Natural killer cell (primary cell): ENCODE measurements around the gene TMEM203. TPM values are rescaled to one million over a fixed set of nuclear protein-coding genes. Genes with fewer than 3 reads are reported as not detected.

Experiments used
- ATAC-seq, 3 donors: fragments of 150-1000 bp in 2 of 3; fragments of 200-7000 bp in 1 of 3; cut with Tn5 transposase; 1 replicate in 1 of 3; 2 replicates in 2 of 3; pipeline ENCODE4 v1.10.0; 2021; ENCODE audit warnings: mild to moderate bottlenecking in 2 of 3, moderate library complexity in 2 of 3
- DNase-seq, 2 donors: peaks; one replicate each; pipeline versions ENCODE4 v3.0.0 to v3.0.0-alpha.2; 2013 to 2021; ENCODE audit warnings: mixed read lengths in 1 of 2
- H3K27ac ChIP-seq: one replicate; pipeline ENCODE4 v1.5.1; 2013; ENCODE audit warnings: mild to moderate bottlenecking, low read length
- H3K27me3 ChIP-seq: one replicate; pipeline ENCODE4 v1.6.1; 2013; ENCODE audit warnings: low read length; ENCODE audit not compliant: control insufficient read depth, insufficient read depth
- H3K36me3 ChIP-seq: one replicate; pipeline ENCODE4 v1.6.1; 2013; ENCODE audit warnings: low read length; ENCODE audit not compliant: control insufficient read depth, insufficient read depth
- H3K4me1 ChIP-seq: one replicate; pipeline ENCODE4 v1.6.1; 2013; ENCODE audit warnings: low read length; ENCODE audit not compliant: control insufficient read depth, insufficient read depth
- H3K4me3 ChIP-seq: one replicate; pipeline ENCODE4 v1.5.1; 2013; ENCODE audit warnings: low read length
- H3K9me3 ChIP-seq: one replicate; pipeline ENCODE4 v1.6.1; 2013; ENCODE audit warnings: low read length; ENCODE audit not compliant: control insufficient read depth, insufficient read depth
- H3K27ac Mint-ChIP-seq, 2 donors: one replicate each; pipeline ENCODE4 v1.8.0; 2022; ENCODE audit warnings: mild to moderate bottlenecking in 2 of 2, mixed read lengths in 2 of 2, moderate library complexity in 1 of 2
- H3K27me3 Mint-ChIP-seq, 2 donors: one replicate each; pipeline ENCODE4 v1.8.0; 2022; ENCODE audit warnings: low read depth in 2 of 2, mixed read lengths in 2 of 2
- H3K36me3 Mint-ChIP-seq: one replicate; pipeline ENCODE4 v1.8.0; 2022; ENCODE audit warnings: mixed read lengths
- H3K4me1 Mint-ChIP-seq, 2 donors: one replicate each; pipeline ENCODE4 v1.8.0; 2022; ENCODE audit warnings: mixed read lengths in 2 of 2
- H3K4me3 Mint-ChIP-seq: one replicate; pipeline ENCODE4 v1.8.0; 2022; ENCODE audit warnings: mild to moderate bottlenecking, moderate library complexity, mixed read lengths
- H3K9me3 Mint-ChIP-seq, 2 donors: one replicate each; pipeline ENCODE4 v1.8.0; 2022; ENCODE audit warnings: mixed read lengths in 2 of 2
- WGBS: methylation state at CpG from one replicate; pipeline ENCODE4 v1.1.7; 2013; ENCODE audit warnings: missing lambda C conversion rate; ENCODE audit not compliant: insufficient coverage; 5-methylcytosine and 5-hydroxymethylcytosine counted together
- intact Hi-C: fragments of 100-400 bp; cut with micrococcal nuclease; formaldehyde crosslinking; loops from one replicate; pipeline ENCODE4 v1.14.2; 2022
- total RNA-seq, 4 donors: library from RNA; stranded (reverse); fragments of 120-200 nt in 1 of 4; gene quantifications; one replicate each; pipeline versions ENCODE4 v1.2.3 to v1.2.4, GENCODE V29; 2013 to 2022
- TF ChIP-seq, protein P1 (sequence below): fragments of 200-600 bp; IDR thresholded peaks from one replicate; pipeline ENCODE4 v1.8.0; 2022; ENCODE audit warnings: antibody characterized with exemption

Gene TMEM203
- total RNA-seq, 3 donors from 2014 or later (not counting 1 experiment from before 2014, with no cell fraction given), result 22.1 to 30.5 (median 27.1) TPM

DNA sequence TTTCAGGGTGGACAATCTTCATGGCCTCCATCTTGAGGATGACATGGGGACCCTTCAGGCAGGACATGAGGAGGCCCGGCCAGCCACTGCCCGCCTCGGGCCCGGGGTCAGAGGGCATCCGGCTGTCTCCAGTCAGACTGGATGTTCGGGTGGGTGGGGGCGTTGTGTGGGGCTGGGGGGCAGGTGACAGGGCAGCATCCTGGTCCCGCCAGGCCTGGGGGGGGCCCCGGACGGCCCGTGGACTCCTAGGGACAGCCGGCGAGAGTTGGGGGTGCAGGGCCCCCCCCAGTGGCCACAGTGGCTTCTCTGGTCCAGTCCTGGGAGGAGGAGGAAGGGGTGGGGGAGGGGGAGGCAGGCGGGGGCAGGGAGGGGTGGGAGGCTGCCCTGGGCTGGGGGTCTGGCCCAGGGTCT is 15.7 kb upstream of the TMEM203 start:
- TF ChIP-seq, protein P1, sequence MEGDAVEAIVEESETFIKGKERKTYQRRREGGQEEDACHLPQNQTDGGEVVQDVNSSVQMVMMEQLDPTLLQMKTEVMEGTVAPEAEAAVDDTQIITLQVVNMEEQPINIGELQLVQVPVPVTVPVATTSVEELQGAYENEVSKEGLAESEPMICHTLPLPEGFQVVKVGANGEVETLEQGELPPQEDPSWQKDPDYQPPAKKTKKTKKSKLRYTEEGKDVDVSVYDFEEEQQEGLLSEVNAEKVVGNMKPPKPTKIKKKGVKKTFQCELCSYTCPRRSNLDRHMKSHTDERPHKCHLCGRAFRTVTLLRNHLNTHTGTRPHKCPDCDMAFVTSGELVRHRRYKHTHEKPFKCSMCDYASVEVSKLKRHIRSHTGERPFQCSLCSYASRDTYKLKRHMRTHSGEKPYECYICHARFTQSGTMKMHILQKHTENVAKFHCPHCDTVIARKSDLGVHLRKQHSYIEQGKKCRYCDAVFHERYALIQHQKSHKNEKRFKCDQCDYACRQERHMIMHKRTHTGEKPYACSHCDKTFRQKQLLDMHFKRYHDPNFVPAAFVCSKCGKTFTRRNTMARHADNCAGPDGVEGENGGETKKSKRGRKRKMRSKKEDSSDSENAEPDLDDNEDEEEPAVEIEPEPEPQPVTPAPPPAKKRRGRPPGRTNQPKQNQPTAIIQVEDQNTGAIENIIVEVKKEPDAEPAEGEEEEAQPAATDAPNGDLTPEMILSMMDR, result no peak
- Mint-ChIP-seq H3K27me3 (no peaks in the 10 kb centered on the region), H3K4me1 (peaks cover 0 to 6% of the 10 kb centered on the region in 2 donors), H3K9me3 (no peaks in the 10 kb centered on the region), H3K4me3 (no peak overlapping the region), H3K27ac (no peak overlapping the region), H3K36me3 (no peaks in the 10 kb centered on the region)
- Histone ChIP-seq H3K36me3 (no peaks in the 10 kb centered on the region), H3K4me1 (peaks cover 23% of the 10 kb centered on the region), H3K9me3 (no peaks in the 10 kb centered on the region), H3K4me3 (no peak overlapping the region), H3K27me3 (no peaks in the 10 kb centered on the region), H3K27ac (no peak overlapping the region)
- intact Hi-C loops, result loop anchor here (5.0 kb wide), 1 partner anchor 94 kb away; no protein-coding TSS in a partner anchor
- WGBS, result 92% methylated on average over 14 of the region's 14 CpGs
- ATAC-seq, result no peak
- no peak for DNase-seq

DNA sequence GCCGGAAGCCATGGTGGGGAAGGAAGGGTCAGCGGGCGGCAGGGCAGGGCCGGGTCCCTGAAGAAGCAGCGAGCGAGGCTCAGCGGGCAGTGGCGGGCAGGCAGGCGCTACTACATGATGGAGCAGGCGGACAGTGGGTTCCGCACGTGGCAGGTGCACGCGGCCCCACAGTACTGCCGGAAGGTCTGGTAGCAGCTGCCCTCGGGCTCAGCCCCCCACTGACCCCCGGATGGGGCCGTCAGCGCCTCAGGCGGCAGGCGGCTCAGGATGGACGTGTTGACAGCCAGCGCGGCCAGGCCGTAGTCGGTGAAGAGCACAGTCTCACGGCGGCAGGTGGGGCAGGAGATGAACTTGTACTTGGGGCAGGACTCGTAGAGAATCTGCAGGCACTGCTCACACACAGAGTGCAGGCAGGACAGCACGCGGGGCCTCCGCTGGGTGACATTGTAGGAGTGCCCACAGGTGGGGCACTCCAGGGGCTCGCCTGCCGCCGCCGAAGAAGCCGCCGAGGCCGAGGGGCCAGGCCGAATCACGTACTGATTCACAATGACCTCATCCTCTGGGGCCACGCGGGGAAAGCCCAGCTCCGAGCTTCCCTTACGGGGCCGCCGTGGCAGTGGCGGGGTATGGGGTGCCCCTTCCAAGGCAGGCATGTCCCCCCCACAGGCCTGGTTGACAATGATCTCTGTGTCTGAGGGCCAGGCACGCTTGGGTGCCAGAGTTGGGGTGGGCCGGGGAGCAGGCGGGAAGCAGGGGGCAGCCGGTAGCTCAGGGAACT is 15.1 kb upstream of the TMEM203 start:
- 92% methylated on average over 52 of the region's 52 CpGs for WGBS
- H3K27ac Mint-ChIP-seq, result no peak overlapping the region
- peak overlapping the region; percentile 21 for H3K4me3 Mint-ChIP-seq

DNA sequence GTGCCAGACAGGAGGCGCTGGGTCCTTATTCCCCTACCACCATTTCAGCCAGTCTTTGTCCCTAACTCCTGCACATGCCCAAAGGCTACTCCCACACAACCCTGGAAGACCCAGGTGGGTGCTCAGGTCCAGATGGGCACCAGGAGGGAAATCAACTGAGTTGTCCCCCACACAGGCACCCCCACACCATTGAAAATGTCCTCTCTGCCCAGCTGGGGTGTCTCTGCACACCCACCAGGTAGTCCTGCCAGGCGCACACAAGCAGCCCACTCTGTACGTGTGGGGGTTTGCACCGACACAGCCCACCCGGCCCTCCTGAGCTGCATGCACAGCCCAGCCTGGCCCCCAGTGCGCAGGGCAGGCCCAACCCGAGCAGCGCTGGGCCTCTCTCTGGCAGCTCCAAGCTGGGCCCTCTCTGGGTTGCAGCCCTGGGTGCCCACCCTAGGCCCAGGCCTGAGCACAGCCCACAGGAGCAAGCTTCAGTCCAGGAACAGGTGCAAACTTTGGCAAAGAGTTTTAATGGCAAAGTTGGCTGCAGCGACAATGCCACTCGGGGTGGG is 14.4 kb upstream of the TMEM203 start:
- TF ChIP-seq, protein P1, result no peak
- no peaks in the 10 kb centered on the region for H3K36me3 ChIP-seq
- no peak overlapping the region for H3K4me3 Mint-ChIP-seq
- no peaks in the 10 kb centered on the region for H3K36me3 Mint-ChIP-seq
- DNase-seq (no peak), ATAC-seq (no peak)
- peaks cover 19% of the 10 kb centered on the region for H3K4me1 ChIP-seq
- no peaks in the 10 kb centered on the region for H3K9me3 Mint-ChIP-seq
- H3K4me1 Mint-ChIP-seq, result peaks cover 0 to 6% of the 10 kb centered on the region in 2 donors
- H3K4me3 ChIP-seq, result no peak overlapping the region
- H3K27ac ChIP-seq, result no peak overlapping the region
- intact Hi-C loops, result loop anchor here (5.0 kb wide), 1 partner anchor 93 kb away; no protein-coding TSS in a partner anchor
- H3K27me3 Mint-ChIP-seq, result no peaks in the 10 kb centered on the region
- 96% methylated on average over 10 of the region's 10 CpGs for WGBS
- H3K9me3 ChIP-seq, result no peaks in the 10 kb centered on the region
- no peak overlapping the region for H3K27ac Mint-ChIP-seq
- no peaks in the 10 kb centered on the region for H3K27me3 ChIP-seq

More for the DNA sequence above, 15.1 kb upstream of the TMEM203 start:
- no peak overlapping the region for H3K4me3 ChIP-seq
- Mint-ChIP-seq H3K36me3 (no peaks in the 10 kb centered on the region), H3K9me3 (no peaks in the 10 kb centered on the region), H3K27me3 (no peaks in the 10 kb centered on the region), H3K4me1 (peaks cover 0 to 6% of the 10 kb centered on the region in 2 donors)
- no peak overlapping the region for H3K27ac ChIP-seq
- no peaks in the 10 kb centered on the region for H3K36me3 ChIP-seq
- ATAC-seq, result no peak
- peak in 1 of 2 donors; percentile 10 for DNase-seq
- intact Hi-C loops, result loop anchor here (5.0 kb wide), 1 partner anchor 93 kb away; no protein-coding TSS in a partner anchor
- H3K4me1 ChIP-seq, result peaks cover 23% of the 10 kb centered on the region
- H3K27me3 ChIP-seq, result no peaks in the 10 kb centered on the region
- no peaks in the 10 kb centered on the region for H3K9me3 ChIP-seq
- TF ChIP-seq, protein P1, result no peak
